Hepatocyte (in vitro differentiated cells): ENCODE measurements around the gene SURF2. TPM values are rescaled to one million over a fixed set of nuclear protein-coding genes. Genes with fewer than 3 reads are reported as not detected.
A peak's percentile ranks its signal among the peaks of the same experiment; 100 is the strongest.
"Not testable (repeated sequence)": the region's sequence is repeated elsewhere in the genome, so short reads cannot be mapped to it uniquely, and the experiment has no call there.

Experiments
- DNase-seq: peaks from one replicate; pipeline ENCODE4 v3.0.0-alpha.2; 2016; ENCODE audit warnings: low spot score
- H2AFZ ChIP-seq: fragments of 200-600 bp; sonication (generic); 2 replicates; pipeline ENCODE4 v1.6.0; 2016; ENCODE audit warnings: antibody characterized with exemption, mild to moderate bottlenecking
- H3K27ac ChIP-seq: fragments of 200-600 bp; sonication (generic); 2 replicates; pipeline ENCODE4 v1.5.1; 2016; ENCODE audit warnings: mild to moderate bottlenecking
- H3K27me3 ChIP-seq: fragments of 200-600 bp; sonication (generic); 2 replicates; pipeline ENCODE4 v1.6.1; 2016
- H3K36me3 ChIP-seq: fragments of 200-600 bp; sonication (generic); replicated peaks from 2 replicates; pipeline ENCODE4 v1.5.1; 2016; ENCODE audit warnings: low read depth; ENCODE audit not compliant: insufficient read depth
- H3K4me1 ChIP-seq: fragments of 200-600 bp; sonication (generic); 2 replicates; pipeline ENCODE4 v1.5.1; 2016; ENCODE audit warnings: mild to moderate bottlenecking, moderate library complexity; ENCODE audit not compliant: insufficient read depth
- H3K4me2 ChIP-seq: fragments of 200-600 bp; sonication (generic); 2 replicates; pipeline ENCODE4 v1.6.0; 2016
- H3K4me3 ChIP-seq: fragments of 200-600 bp; sonication (generic); 2 replicates; pipeline ENCODE4 v1.5.1; 2016; ENCODE audit warnings: mild to moderate bottlenecking
- H3K79me2 ChIP-seq: fragments of 200-600 bp; sonication (generic); 2 replicates; pipeline ENCODE4 v1.6.0; 2017; ENCODE audit warnings: mild to moderate bottlenecking
- H3K9me2 ChIP-seq: fragments of 200-600 bp; sonication (generic); replicated peaks from 2 replicates; pipeline ENCODE4 v1.6.0; 2017; ENCODE audit warnings: mild to moderate bottlenecking; ENCODE audit not compliant: insufficient read depth
- H3K9me3 ChIP-seq: fragments of 200-600 bp; sonication (generic); 2 replicates; pipeline ENCODE4 v1.5.1; 2016; ENCODE audit warnings: low read depth, mild to moderate bottlenecking
- H4K20me1 ChIP-seq: fragments of 200-600 bp; sonication (generic); 2 replicates; pipeline ENCODE4 v1.6.0; 2016; ENCODE audit warnings: mild to moderate bottlenecking; ENCODE audit not compliant: insufficient read depth, poor library complexity, severe bottlenecking
- EZH2 ChIP-seq: fragments of 200-600 bp; sonication (generic); IDR thresholded peaks from 2 replicates; pipeline ENCODE4 v1.6.1; 2016; ENCODE audit warnings: antibody characterized with exemption, mild to moderate bottlenecking, borderline replicate concordance
- EZH2phosphoT487 ChIP-seq: fragments of 200-600 bp; sonication (generic); IDR thresholded peaks from one replicate; pipeline ENCODE4 v1.6.1; 2018; ENCODE audit warnings: antibody characterized with exemption, mild to moderate bottlenecking, low read depth, moderate library complexity; ENCODE audit not compliant: unreplicated experiment, severe bottlenecking
- WGBS: methylation state at CpG from one replicate; pipeline ENCODE4 v1.1.6; 2016; ENCODE audit warnings: low lambda C conversion rate; ENCODE audit errors: missing lambda C conversion rate; 5-methylcytosine and 5-hydroxymethylcytosine counted together
- polyA plus RNA-seq: library from polyadenylated mRNA; unstranded; fragments of >200 nt; fragmentation: Nextera tagmentation; extraction: Ambion mirVana; gene quantifications from 2 replicates; pipeline ENCODE4 v1.2.1, GENCODE V29; 2016
- total RNA-seq: library from RNA; depleted of rRNA; stranded (reverse); fragments of >200 nt; gene quantifications from 2 replicates; pipeline ENCODE4 v1.2.3, GENCODE V29; 2014
- TF ChIP-seq, protein P1 (sequence below): fragments of 200-600 bp; sonication (generic); IDR thresholded peaks from 2 replicates; pipeline ENCODE4 v1.5.1; 2016; ENCODE audit warnings: antibody characterized with exemption, mild to moderate bottlenecking; ENCODE audit not compliant: poor library complexity

SURF2 gene
- total and polyA plus RNA-seq, 2 experiments from 2014 or later = 13.6 to 22.9 TPM

GRCh38 chr9:133389025-133389557, 32.7 kb downstream of the SURF2 start:
- whole genome bisulfite sequencing = 96% methylated on average over 12 of the region's 12 CpGs
- Histone ChIP-seq H3K27ac (no peak overlapping the region), H3K9me3 (no peaks in the 10 kb centered on the region), H3K79me2 (no peaks in the 10 kb centered on the region), H3K4me3 (no peak overlapping the region), H3K36me3 (no peaks in the 10 kb centered on the region), H3K4me1 (no peaks in the 10 kb centered on the region), H2AFZ (no peak overlapping the region), H3K4me2 (no peak overlapping the region), H3K9me2 (no peaks in the 10 kb centered on the region), H4K20me1 (no peaks in the 10 kb centered on the region), H3K27me3 (no peaks in the 10 kb centered on the region)
- no peak for DNase-seq
- TF ChIP-seq EZH2phosphoT487 (no peak), EZH2 (no peak)
- TF ChIP-seq, protein P1, sequence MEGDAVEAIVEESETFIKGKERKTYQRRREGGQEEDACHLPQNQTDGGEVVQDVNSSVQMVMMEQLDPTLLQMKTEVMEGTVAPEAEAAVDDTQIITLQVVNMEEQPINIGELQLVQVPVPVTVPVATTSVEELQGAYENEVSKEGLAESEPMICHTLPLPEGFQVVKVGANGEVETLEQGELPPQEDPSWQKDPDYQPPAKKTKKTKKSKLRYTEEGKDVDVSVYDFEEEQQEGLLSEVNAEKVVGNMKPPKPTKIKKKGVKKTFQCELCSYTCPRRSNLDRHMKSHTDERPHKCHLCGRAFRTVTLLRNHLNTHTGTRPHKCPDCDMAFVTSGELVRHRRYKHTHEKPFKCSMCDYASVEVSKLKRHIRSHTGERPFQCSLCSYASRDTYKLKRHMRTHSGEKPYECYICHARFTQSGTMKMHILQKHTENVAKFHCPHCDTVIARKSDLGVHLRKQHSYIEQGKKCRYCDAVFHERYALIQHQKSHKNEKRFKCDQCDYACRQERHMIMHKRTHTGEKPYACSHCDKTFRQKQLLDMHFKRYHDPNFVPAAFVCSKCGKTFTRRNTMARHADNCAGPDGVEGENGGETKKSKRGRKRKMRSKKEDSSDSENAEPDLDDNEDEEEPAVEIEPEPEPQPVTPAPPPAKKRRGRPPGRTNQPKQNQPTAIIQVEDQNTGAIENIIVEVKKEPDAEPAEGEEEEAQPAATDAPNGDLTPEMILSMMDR = no peak

- Histone ChIP-seq H3K79me2 (no peaks in the 10 kb centered on the region), H3K36me3 (no peaks in the 10 kb centered on the region), H3K4me3 (no peak overlapping the region), H3K27me3 (no peaks in the 10 kb centered on the region), H3K4me2 (no peak overlapping the region), H3K9me3 (no peaks in the 10 kb centered on the region), H3K4me1 (peaks cover 2% of the 10 kb centered on the region), H4K20me1 (no peaks in the 10 kb centered on the region), H2AFZ (no peak overlapping the region), H3K9me2 (no peaks in the 10 kb centered on the region), H3K27ac (no peak overlapping the region)
- WGBS = 92% methylated on average over 13 of the region's 13 CpGs
- TF ChIP-seq EZH2 = no peak
- TF ChIP-seq EZH2phosphoT487 = no peak
- TF ChIP-seq, protein P1 = no peak
- no peak for DNase-seq
These were observed 33.2 kb downstream of the SURF2 start for GRCh38 chr9:133389562-133389961.

GRCh38 chr9:133390713-133391112, 34.4 kb downstream of the SURF2 start:
- TF ChIP-seq, protein P1 = no peak
- TF ChIP-seq EZH2phosphoT487 = no peak
- TF ChIP-seq EZH2 = no peak
- no peaks in the 10 kb centered on the region for H3K36me3 ChIP-seq
- no peak for DNase-seq
- no peak overlapping the region for H3K27ac ChIP-seq
- H3K4me2 ChIP-seq = no peak overlapping the region
- H4K20me1 ChIP-seq = no peaks in the 10 kb centered on the region
- H3K9me3 ChIP-seq = no peaks in the 10 kb centered on the region
- WGBS = 88% methylated on average over 7 of the region's 7 CpGs
- no peaks in the 10 kb centered on the region for H3K9me2 ChIP-seq
- H3K4me1 ChIP-seq = peaks cover 5% of the 10 kb centered on the region
- no peak overlapping the region for H3K4me3 ChIP-seq
- no peaks in the 10 kb centered on the region for H3K27me3 ChIP-seq
- H2AFZ ChIP-seq = no peak overlapping the region
- no peaks in the 10 kb centered on the region for H3K79me2 ChIP-seq

GRCh38 chr9:133391449-133391848, 35.1 kb downstream of the SURF2 start:
- not testable (repeated sequence) for H3K79me2 ChIP-seq, H2AFZ ChIP-seq, H3K4me3 ChIP-seq, H3K9me2 ChIP-seq, H3K4me2 ChIP-seq, H3K36me3 ChIP-seq, H3K27me3 ChIP-seq, H3K4me1 ChIP-seq, H4K20me1 ChIP-seq, H3K9me3 ChIP-seq, DNase-seq
- 54% methylated on average over 3 of the region's 4 CpGs for WGBS
- H3K27ac ChIP-seq = peak overlapping the region; percentile 69

GRCh38 chr9:133392308-133392707, 36.0 kb downstream of the SURF2 start:
- not testable (repeated sequence) for H3K36me3 ChIP-seq, H3K27ac ChIP-seq, H3K9me2 ChIP-seq, DNase-seq, H3K27me3 ChIP-seq, H3K79me2 ChIP-seq, H2AFZ ChIP-seq, H4K20me1 ChIP-seq, H3K4me1 ChIP-seq, H3K9me3 ChIP-seq, H3K4me3 ChIP-seq
- WGBS = 96% methylated on average over 3 of the region's 3 CpGs
- H3K4me2 ChIP-seq = peak overlapping the region; percentile 51
